ENCODE measurements around the gene RPS25. TPM values are rescaled to one million over a fixed set of nuclear protein-coding genes. Genes with fewer than 3 reads are reported as not detected.

The RPS25 gene
- total and polyA plus RNA-seq, 4 donors: 228 to 499 (median 385) TPM

DNA sequence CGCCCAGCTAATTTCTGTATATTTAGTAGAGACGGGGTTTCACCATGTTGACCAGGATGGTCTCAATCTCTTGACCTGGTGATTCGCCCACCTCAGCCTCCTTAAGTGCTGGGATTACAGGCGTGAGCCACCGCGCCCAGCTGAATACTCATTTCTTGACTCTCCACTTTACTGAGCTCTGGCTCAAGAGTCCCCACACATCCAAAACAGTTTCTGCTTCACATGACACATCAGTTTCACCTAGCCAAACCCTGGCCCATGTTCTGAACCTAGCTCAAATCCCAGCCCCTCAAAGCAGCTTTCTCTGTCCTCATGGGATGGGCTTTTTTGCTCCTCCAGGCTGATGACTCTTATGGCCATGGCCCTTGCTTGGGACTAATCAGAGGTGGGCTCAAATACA, 29.1 kb upstream of the RPS25 start (continued):
- TF ChIP-seq, protein P1, sequence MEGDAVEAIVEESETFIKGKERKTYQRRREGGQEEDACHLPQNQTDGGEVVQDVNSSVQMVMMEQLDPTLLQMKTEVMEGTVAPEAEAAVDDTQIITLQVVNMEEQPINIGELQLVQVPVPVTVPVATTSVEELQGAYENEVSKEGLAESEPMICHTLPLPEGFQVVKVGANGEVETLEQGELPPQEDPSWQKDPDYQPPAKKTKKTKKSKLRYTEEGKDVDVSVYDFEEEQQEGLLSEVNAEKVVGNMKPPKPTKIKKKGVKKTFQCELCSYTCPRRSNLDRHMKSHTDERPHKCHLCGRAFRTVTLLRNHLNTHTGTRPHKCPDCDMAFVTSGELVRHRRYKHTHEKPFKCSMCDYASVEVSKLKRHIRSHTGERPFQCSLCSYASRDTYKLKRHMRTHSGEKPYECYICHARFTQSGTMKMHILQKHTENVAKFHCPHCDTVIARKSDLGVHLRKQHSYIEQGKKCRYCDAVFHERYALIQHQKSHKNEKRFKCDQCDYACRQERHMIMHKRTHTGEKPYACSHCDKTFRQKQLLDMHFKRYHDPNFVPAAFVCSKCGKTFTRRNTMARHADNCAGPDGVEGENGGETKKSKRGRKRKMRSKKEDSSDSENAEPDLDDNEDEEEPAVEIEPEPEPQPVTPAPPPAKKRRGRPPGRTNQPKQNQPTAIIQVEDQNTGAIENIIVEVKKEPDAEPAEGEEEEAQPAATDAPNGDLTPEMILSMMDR (IDR thresholded peaks at IDR 0.05; ENCODE audit: low read depth, low read length, missing input control): no peak

GRCh38 chr11:119046489-119046888, 28.3 kb upstream of the RPS25 start:
- H3K27ac ChIP-seq (ENCODE audit: low read depth in 1 of 2, low read length in 2 of 2): no peak overlapping the region
- no peaks in the 10 kb centered on the region for H3K4me1 ChIP-seq (ENCODE audit: control insufficient read depth in 4 of 4, insufficient read depth in 4 of 4, low read length in 3 of 4)
- H3K9ac ChIP-seq (ENCODE audit: low read depth in 1 of 2, low read length in 2 of 2): no peak overlapping the region
- TF ChIP-seq JUND (IDR thresholded peaks at IDR 0.05) (no peak), RXRA (IDR thresholded peaks at IDR 0.05) (no peak), GABPA (IDR thresholded peaks at IDR 0.05 in 1 of 2, conservative IDR thresholded peaks at IDR 0.05 in 1 of 2) (no peak), EGR1 (IDR thresholded peaks at IDR 0.05; ENCODE audit: low read depth in 2 of 2) (no peak), TAF1 (conservative IDR thresholded peaks at IDR 0.05) (no peak), HNF4A (conservative IDR thresholded peaks at IDR 0.05) (no peak), HNF4G (IDR thresholded peaks at IDR 0.05) (no peak), SP1 (IDR thresholded peaks at IDR 0.05) (no peak), MAX (IDR thresholded peaks at IDR 0.05) (no peak), YY1 (IDR thresholded peaks at IDR 0.05) (no peak)
- TF ChIP-seq, protein P1 (IDR thresholded peaks at IDR 0.05; ENCODE audit: low read depth, low read length, missing input control): no peak
- no peak overlapping the region for H3K4me3 ChIP-seq (ENCODE audit: low read depth in 1 of 3, low read length in 3 of 3)
- WGBS: 95% methylated on average over 6 of the region's 6 CpGs
- no peaks in the 10 kb centered on the region for H3K9me3 ChIP-seq (ENCODE audit: control insufficient read depth in 4 of 4, low read length in 3 of 4)
- H3K27me3 ChIP-seq (ENCODE audit: control insufficient read depth in 4 of 4, insufficient read depth in 4 of 4, low read length in 3 of 4): no peaks in the 10 kb centered on the region
- H3K36me3 ChIP-seq (ENCODE audit: control insufficient read depth in 4 of 4, insufficient read depth in 3 of 4, low read depth in 1 of 4, low read length in 3 of 4): peaks cover 27 to 66% (median 43%) of the 10 kb centered on the region in 4 donors
- DNase-seq (ENCODE audit: low spot score): no peak

GRCh38 chr11:119044708-119045107, 26.6 kb upstream of the RPS25 start:
- no peak overlapping the region for H3K9ac ChIP-seq (ENCODE audit: low read depth in 1 of 2, low read length in 2 of 2)
- no peak for DNase-seq (ENCODE audit: low spot score)
- WGBS: 88% methylated on average over 6 of the region's 6 CpGs
- H3K36me3 ChIP-seq (ENCODE audit: control insufficient read depth in 4 of 4, insufficient read depth in 3 of 4, low read depth in 1 of 4, low read length in 3 of 4): peaks cover 24 to 50% (median 35%) of the 10 kb centered on the region in 4 donors
- H3K4me1 ChIP-seq (ENCODE audit: control insufficient read depth in 4 of 4, insufficient read depth in 4 of 4, low read length in 3 of 4): no peaks in the 10 kb centered on the region
- no peak overlapping the region for H3K27ac ChIP-seq (ENCODE audit: low read depth in 1 of 2, low read length in 2 of 2)
- no peaks in the 10 kb centered on the region for H3K27me3 ChIP-seq (ENCODE audit: control insufficient read depth in 4 of 4, insufficient read depth in 4 of 4, low read length in 3 of 4)
- H3K9me3 ChIP-seq (ENCODE audit: control insufficient read depth in 4 of 4, low read length in 3 of 4): no peaks in the 10 kb centered on the region
- no peak overlapping the region for H3K4me3 ChIP-seq (ENCODE audit: low read depth in 1 of 3, low read length in 3 of 3)
- no peak for TF ChIP-seq YY1 (IDR thresholded peaks at IDR 0.05)
- TF ChIP-seq HNF4G (IDR thresholded peaks at IDR 0.05): no peak
- TF ChIP-seq FOXA1 (IDR thresholded peaks at IDR 0.05): no peak
- no peak for TF ChIP-seq EGR1 (IDR thresholded peaks at IDR 0.05; ENCODE audit: low read depth in 2 of 2)
- TF ChIP-seq FOXA2 (IDR thresholded peaks at IDR 0.05): no peak
- TF ChIP-seq, protein P2, sequence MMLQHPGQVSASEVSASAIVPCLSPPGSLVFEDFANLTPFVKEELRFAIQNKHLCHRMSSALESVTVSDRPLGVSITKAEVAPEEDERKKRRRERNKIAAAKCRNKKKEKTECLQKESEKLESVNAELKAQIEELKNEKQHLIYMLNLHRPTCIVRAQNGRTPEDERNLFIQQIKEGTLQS (IDR thresholded peaks at IDR 0.05): no peak
- TF ChIP-seq RXRA (IDR thresholded peaks at IDR 0.05): no peak
- TF ChIP-seq, protein P3, sequence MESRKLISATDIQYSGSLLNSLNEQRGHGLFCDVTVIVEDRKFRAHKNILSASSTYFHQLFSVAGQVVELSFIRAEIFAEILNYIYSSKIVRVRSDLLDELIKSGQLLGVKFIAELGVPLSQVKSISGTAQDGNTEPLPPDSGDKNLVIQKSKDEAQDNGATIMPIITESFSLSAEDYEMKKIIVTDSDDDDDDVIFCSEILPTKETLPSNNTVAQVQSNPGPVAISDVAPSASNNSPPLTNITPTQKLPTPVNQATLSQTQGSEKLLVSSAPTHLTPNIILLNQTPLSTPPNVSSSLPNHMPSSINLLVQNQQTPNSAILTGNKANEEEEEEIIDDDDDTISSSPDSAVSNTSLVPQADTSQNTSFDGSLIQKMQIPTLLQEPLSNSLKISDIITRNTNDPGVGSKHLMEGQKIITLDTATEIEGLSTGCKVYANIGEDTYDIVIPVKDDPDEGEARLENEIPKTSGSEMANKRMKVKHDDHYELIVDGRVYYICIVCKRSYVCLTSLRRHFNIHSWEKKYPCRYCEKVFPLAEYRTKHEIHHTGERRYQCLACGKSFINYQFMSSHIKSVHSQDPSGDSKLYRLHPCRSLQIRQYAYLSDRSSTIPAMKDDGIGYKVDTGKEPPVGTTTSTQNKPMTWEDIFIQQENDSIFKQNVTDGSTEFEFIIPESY (IDR thresholded peaks at IDR 0.05): no peak
- no peak for TF ChIP-seq NR2F2 (IDR thresholded peaks at IDR 0.05)
- no peak for TF ChIP-seq JUND (IDR thresholded peaks at IDR 0.05)
- no peak for TF ChIP-seq GABPA (IDR thresholded peaks at IDR 0.05 in 1 of 2, conservative IDR thresholded peaks at IDR 0.05 in 1 of 2)
- no peak for TF ChIP-seq RAD21 (IDR thresholded peaks at IDR 0.05)
- no peak for TF ChIP-seq TAF1 (conservative IDR thresholded peaks at IDR 0.05)
- no peak for TF ChIP-seq SP1 (IDR thresholded peaks at IDR 0.05)
- TF ChIP-seq MAX (IDR thresholded peaks at IDR 0.05): no peak
- no peak for TF ChIP-seq HNF4A (conservative IDR thresholded peaks at IDR 0.05)
- TF ChIP-seq, protein P4, sequence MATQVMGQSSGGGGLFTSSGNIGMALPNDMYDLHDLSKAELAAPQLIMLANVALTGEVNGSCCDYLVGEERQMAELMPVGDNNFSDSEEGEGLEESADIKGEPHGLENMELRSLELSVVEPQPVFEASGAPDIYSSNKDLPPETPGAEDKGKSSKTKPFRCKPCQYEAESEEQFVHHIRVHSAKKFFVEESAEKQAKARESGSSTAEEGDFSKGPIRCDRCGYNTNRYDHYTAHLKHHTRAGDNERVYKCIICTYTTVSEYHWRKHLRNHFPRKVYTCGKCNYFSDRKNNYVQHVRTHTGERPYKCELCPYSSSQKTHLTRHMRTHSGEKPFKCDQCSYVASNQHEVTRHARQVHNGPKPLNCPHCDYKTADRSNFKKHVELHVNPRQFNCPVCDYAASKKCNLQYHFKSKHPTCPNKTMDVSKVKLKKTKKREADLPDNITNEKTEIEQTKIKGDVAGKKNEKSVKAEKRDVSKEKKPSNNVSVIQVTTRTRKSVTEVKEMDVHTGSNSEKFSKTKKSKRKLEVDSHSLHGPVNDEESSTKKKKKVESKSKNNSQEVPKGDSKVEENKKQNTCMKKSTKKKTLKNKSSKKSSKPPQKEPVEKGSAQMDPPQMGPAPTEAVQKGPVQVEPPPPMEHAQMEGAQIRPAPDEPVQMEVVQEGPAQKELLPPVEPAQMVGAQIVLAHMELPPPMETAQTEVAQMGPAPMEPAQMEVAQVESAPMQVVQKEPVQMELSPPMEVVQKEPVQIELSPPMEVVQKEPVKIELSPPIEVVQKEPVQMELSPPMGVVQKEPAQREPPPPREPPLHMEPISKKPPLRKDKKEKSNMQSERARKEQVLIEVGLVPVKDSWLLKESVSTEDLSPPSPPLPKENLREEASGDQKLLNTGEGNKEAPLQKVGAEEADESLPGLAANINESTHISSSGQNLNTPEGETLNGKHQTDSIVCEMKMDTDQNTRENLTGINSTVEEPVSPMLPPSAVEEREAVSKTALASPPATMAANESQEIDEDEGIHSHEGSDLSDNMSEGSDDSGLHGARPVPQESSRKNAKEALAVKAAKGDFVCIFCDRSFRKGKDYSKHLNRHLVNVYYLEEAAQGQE (IDR thresholded peaks at IDR 0.05): no peak
